Neural progenitor cell (in vitro differentiated cells): ENCODE results near the gene TBC1D2B.

ENCODE experiments used
- EZH2 ChIP-seq: fragments of 200-600 bp; sonication (generic); IDR thresholded peaks from 2 replicates; pipeline ENCODE4 v1.6.1; 2017; ENCODE audit warnings: antibody characterized with exemption, mild to moderate bottlenecking, moderate library complexity
- TF ChIP-seq, protein P1 (sequence below): fragments of 200-600 bp; sonication (generic); IDR thresholded peaks from 2 replicates; pipeline ENCODE4 v1.5.1; 2017; ENCODE audit warnings: antibody characterized with exemption, mild to moderate bottlenecking

DNA sequence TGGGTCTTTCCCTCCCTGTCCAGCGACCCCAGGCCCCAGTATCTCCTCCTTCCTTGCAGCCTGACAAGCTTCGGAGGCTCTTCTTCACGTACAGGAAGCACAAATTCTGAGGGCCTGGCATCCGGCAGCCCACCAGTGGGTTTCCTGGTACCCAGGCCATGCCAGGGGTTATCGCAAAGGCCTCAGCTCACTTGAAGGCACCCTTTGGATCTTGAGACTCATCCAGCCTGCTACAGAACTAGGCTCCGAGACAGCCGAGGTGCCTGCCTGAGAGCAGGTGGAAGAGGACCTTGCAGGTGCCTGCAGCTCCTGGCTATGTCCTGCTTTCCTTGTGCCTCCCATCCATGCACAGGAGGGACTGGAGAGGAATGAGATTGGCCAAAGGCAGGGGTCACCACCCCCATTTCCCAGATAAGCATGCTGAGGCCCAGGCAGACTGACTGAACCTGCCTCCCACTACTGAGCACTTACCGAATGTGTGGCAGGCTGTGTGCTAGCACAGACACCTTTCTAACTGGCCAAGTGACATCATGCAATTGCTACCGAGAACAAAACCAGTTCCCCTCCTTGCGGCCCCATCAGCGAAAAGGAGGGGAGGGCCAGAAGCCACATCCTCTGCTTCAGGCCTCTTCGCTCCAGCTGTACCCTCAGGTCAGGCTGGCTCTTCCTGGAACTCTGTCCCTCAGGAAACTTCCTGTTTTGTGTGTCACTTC is 26.1 kb upstream of the TBC1D2B start:
- TF ChIP-seq, protein P1, sequence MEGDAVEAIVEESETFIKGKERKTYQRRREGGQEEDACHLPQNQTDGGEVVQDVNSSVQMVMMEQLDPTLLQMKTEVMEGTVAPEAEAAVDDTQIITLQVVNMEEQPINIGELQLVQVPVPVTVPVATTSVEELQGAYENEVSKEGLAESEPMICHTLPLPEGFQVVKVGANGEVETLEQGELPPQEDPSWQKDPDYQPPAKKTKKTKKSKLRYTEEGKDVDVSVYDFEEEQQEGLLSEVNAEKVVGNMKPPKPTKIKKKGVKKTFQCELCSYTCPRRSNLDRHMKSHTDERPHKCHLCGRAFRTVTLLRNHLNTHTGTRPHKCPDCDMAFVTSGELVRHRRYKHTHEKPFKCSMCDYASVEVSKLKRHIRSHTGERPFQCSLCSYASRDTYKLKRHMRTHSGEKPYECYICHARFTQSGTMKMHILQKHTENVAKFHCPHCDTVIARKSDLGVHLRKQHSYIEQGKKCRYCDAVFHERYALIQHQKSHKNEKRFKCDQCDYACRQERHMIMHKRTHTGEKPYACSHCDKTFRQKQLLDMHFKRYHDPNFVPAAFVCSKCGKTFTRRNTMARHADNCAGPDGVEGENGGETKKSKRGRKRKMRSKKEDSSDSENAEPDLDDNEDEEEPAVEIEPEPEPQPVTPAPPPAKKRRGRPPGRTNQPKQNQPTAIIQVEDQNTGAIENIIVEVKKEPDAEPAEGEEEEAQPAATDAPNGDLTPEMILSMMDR, result no peak
- no peak for TF ChIP-seq EZH2
